Measurements from ENCODE around the gene PPM1E. TPM values are rescaled to one million over a fixed set of nuclear protein-coding genes. Genes with fewer than 3 reads are reported as not detected.

PPM1E gene
- total and polyA plus RNA-seq, 2 of the 8 experiments (the other 6 are each of a cell fraction or from before 2014, with no cell fraction given) = 5.0 to 10.4 TPM

GRCh38 chr17:58722274-58722673 lies 33.4 kb upstream of the PPM1E start:
- FAIRE-seq (no peak), DNase-seq (ENCODE audit: low read depth in 1 of 2, low spot score in 2 of 2) (no peak)
- ChIA-PET POLR2A (ENCODE audit: partially characterized antibody) (interaction anchor here (0.7 kb wide), 1 partner anchor 238 kb away, joined by 3 read pairs; no protein-coding TSS in a partner anchor), CTCF (ENCODE audit: partially characterized antibody) (interaction anchor here (2.0 kb wide), 1 partner anchor 12 kb away, joined by 6 read pairs; no protein-coding TSS in a partner anchor)
- TF ChIP-seq GTF2F1 (IDR thresholded peaks at IDR 0.05; ENCODE audit: borderline replicate concordance, low read depth, low read length) (no peak), ATF2 (IDR thresholded peaks at IDR 0.05; ENCODE audit: low read length) (no peak), FOSL1 (IDR thresholded peaks at IDR 0.05; ENCODE audit: insufficient read depth, low read depth, low read length) (no peak), EGR1 (IDR thresholded peaks at IDR 0.05; ENCODE audit: borderline replicate concordance, low read depth, low read length) (no peak), EZH2 (IDR thresholded peaks at IDR 0.05; ENCODE audit: low read depth, low read length, severe bottlenecking) (no peak), BCL11A (IDR thresholded peaks at IDR 0.05; ENCODE audit: low read depth in 2 of 2, low read length in 2 of 2) (no peak), CBX5 (IDR thresholded peaks at IDR 0.05; ENCODE audit: low read depth, low read length) (no peak), KDM5A (IDR thresholded peaks at IDR 0.05; ENCODE audit: low read length) (no peak), HDAC6 (IDR thresholded peaks at IDR 0.05; ENCODE audit: low read depth, low read length) (no peak), EP300 (IDR thresholded peaks at IDR 0.05; ENCODE audit: borderline replicate concordance in 1 of 2, low read depth in 2 of 2, low read length in 2 of 2) (no peak)
- no peak overlapping the region for H2BK15ac ChIP-seq (ENCODE audit: low read length)
- H2AFZ ChIP-seq (ENCODE audit: low read length) = no peak overlapping the region
- H2BK5ac ChIP-seq (ENCODE audit: low read depth, low read length) = no peak overlapping the region
- no peak overlapping the region for H2BK20ac ChIP-seq (ENCODE audit: low read length)
- H3K27me3 ChIP-seq (replicated peaks in 1 of 4; ENCODE audit: control insufficient read depth in 3 of 4, extremely low read depth in 1 of 4, insufficient read depth in 3 of 4, low read length in 3 of 4) = no peaks in the 10 kb centered on the region
- H3K79me2 ChIP-seq (ENCODE audit: control insufficient read depth in 1 of 2, insufficient read depth in 2 of 2, low read length in 2 of 2) = no peaks in the 10 kb centered on the region
- no peak overlapping the region for H3K27ac ChIP-seq (ENCODE audit: low read depth, low read length)
- no peak overlapping the region for H3K4me3 ChIP-seq (ENCODE audit: extremely low read depth in 1 of 4, insufficient read depth in 2 of 4, low read depth in 3 of 4, low read length in 4 of 4)
- WGBS, 2 experiments (ENCODE audit: extremely low coverage in 1 of 2, insufficient coverage in 1 of 2, insufficient read length in 1 of 2, insufficient replicate concordance in 2 of 2, low coverage in 1 of 2, low lambda C conversion rate in 2 of 2, missing lambda C conversion rate in 1 of 2) = 97% methylated on average over 1 of the region's 1 CpG; no CpG with 5 or more reads in 1 of the 2 experiments
- no peak overlapping the region for H4K5ac ChIP-seq (ENCODE audit: insufficient read length, low read depth, low read length)
- H3K56ac ChIP-seq (replicated peaks; ENCODE audit: insufficient read length, low read depth, low read length) = no peak overlapping the region
- H3K9ac ChIP-seq (replicated peaks in 1 of 4; ENCODE audit: extremely low read depth in 1 of 4, low read depth in 3 of 4, low read length in 3 of 4) = no peak overlapping the region
- H4K91ac ChIP-seq (replicated peaks; ENCODE audit: insufficient read length, low read length) = no peak overlapping the region
- H3K4ac ChIP-seq (replicated peaks; ENCODE audit: insufficient read length, low read depth, low read length) = no peak overlapping the region
- H2BK12ac ChIP-seq (ENCODE audit: low read depth, low read length) = no peak overlapping the region
- no peaks in the 10 kb centered on the region for H3K9me3 ChIP-seq (ENCODE audit: insufficient read depth in 2 of 2, low read depth in 1 of 2, low read length in 1 of 2)
- no peaks in the 10 kb centered on the region for H4K20me1 ChIP-seq (replicated peaks in 1 of 2; ENCODE audit: control insufficient read depth in 1 of 2, insufficient read depth in 2 of 2, low read length in 2 of 2)
- H2BK120ac ChIP-seq (replicated peaks; ENCODE audit: low read depth, low read length) = peak overlapping the region; percentile 33
- H3K4me2 ChIP-seq (ENCODE audit: insufficient read depth in 1 of 2, low read depth in 2 of 2, low read length in 2 of 2) = no peak overlapping the region
- no peaks in the 10 kb centered on the region for H3K4me1 ChIP-seq (replicated peaks in 1 of 4; ENCODE audit: control insufficient read depth in 3 of 4, insufficient read depth in 4 of 4, low read length in 3 of 4)
- no peaks in the 10 kb centered on the region for H3K79me1 ChIP-seq (ENCODE audit: low read depth, low read length)
- no peak overlapping the region for H3K14ac ChIP-seq (ENCODE audit: insufficient read length)
- no peak overlapping the region for H3K23ac ChIP-seq (ENCODE audit: insufficient read length)
- no peaks in the 10 kb centered on the region for H3K36me3 ChIP-seq (ENCODE audit: control insufficient read depth in 2 of 4, insufficient read depth in 4 of 4, low read length in 3 of 4)
- H3K23me2 ChIP-seq (ENCODE audit: low read depth, low read length) = no peaks in the 10 kb centered on the region
- no peak overlapping the region for H4K8ac ChIP-seq (ENCODE audit: extremely low read depth, insufficient read depth, low read length)
- no peak overlapping the region for H2AK5ac ChIP-seq (ENCODE audit: low read depth, low read length)
- H3K18ac ChIP-seq (ENCODE audit: extremely low read depth, low read length) = no peak overlapping the region

Data from H1 (cell line).